ENCODE data around the gene APOC3.
A peak's percentile ranks its signal among the peaks of the same experiment; 100 is the strongest.

DNA sequence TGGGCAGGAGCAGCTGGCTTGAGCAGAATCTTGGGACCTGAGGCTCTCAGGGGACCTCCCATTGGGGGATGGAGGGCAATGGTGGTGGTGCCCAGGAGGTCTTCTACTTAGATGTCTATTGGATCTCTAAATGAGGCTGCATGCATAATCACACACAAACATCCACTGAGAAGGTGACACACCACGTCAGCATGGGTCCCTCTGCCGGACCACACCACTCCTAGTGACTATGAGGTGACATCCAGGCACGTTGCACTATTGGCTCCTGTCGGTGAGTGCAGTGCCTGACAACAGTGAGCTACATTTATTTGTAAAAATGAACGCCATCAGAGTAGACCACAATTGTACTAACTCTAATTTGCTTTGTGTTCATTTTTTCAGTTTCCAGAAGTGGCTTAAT lies 4.3 kb upstream of the APOC3 start:
- TF ChIP-seq, protein P1, sequence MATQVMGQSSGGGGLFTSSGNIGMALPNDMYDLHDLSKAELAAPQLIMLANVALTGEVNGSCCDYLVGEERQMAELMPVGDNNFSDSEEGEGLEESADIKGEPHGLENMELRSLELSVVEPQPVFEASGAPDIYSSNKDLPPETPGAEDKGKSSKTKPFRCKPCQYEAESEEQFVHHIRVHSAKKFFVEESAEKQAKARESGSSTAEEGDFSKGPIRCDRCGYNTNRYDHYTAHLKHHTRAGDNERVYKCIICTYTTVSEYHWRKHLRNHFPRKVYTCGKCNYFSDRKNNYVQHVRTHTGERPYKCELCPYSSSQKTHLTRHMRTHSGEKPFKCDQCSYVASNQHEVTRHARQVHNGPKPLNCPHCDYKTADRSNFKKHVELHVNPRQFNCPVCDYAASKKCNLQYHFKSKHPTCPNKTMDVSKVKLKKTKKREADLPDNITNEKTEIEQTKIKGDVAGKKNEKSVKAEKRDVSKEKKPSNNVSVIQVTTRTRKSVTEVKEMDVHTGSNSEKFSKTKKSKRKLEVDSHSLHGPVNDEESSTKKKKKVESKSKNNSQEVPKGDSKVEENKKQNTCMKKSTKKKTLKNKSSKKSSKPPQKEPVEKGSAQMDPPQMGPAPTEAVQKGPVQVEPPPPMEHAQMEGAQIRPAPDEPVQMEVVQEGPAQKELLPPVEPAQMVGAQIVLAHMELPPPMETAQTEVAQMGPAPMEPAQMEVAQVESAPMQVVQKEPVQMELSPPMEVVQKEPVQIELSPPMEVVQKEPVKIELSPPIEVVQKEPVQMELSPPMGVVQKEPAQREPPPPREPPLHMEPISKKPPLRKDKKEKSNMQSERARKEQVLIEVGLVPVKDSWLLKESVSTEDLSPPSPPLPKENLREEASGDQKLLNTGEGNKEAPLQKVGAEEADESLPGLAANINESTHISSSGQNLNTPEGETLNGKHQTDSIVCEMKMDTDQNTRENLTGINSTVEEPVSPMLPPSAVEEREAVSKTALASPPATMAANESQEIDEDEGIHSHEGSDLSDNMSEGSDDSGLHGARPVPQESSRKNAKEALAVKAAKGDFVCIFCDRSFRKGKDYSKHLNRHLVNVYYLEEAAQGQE (IDR thresholded peaks at IDR 0.05) = no peak
- TF ChIP-seq, protein P2, sequence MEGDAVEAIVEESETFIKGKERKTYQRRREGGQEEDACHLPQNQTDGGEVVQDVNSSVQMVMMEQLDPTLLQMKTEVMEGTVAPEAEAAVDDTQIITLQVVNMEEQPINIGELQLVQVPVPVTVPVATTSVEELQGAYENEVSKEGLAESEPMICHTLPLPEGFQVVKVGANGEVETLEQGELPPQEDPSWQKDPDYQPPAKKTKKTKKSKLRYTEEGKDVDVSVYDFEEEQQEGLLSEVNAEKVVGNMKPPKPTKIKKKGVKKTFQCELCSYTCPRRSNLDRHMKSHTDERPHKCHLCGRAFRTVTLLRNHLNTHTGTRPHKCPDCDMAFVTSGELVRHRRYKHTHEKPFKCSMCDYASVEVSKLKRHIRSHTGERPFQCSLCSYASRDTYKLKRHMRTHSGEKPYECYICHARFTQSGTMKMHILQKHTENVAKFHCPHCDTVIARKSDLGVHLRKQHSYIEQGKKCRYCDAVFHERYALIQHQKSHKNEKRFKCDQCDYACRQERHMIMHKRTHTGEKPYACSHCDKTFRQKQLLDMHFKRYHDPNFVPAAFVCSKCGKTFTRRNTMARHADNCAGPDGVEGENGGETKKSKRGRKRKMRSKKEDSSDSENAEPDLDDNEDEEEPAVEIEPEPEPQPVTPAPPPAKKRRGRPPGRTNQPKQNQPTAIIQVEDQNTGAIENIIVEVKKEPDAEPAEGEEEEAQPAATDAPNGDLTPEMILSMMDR (IDR thresholded peaks at IDR 0.05; ENCODE audit: low read depth, low read length, missing input control) = peak; percentile 23
- TF ChIP-seq JUND (IDR thresholded peaks at IDR 0.05) = no peak

Data from liver (tissue), 3 donors.